IMR-90 (cell line): ENCODE results near the gene PSKH1. TPM values are rescaled to one million over a fixed set of nuclear protein-coding genes. Genes with fewer than 3 reads are reported as not detected.
"Not testable (repeated sequence)": the region's sequence is repeated elsewhere in the genome, so short reads cannot be mapped to it uniquely, and the experiment has no call there.

Experiments used
- ATAC-seq: fragments of 200-7000 bp; cut with Tn5 transposase; 2 replicates; pipeline ENCODE4 v1.9.1; 2020; ENCODE audit warnings: low read depth, mild to moderate bottlenecking, moderate library complexity
- BruUV-seq: library from RNA; stranded (reverse); fragments of 400-500 nt; replicated peaks from 2 replicates; lab custom pipeline; 2021; lab: Mats Ljungman, UMichigan
- CTCF ChIA-PET: fragments of 300-600 bp; formaldehyde crosslinking; extraction: SDS; loops from one replicate; lab custom pipeline; 2021; ENCODE audit warnings: antibody characterized with exemption; lab: Yijun Ruan, JAX
- POLR2A ChIA-PET: fragments of 300-600 bp; sonication (Branson Sonifier 250); formaldehyde crosslinking; loops from one replicate; lab custom pipeline; 2022; ENCODE audit warnings: antibody characterized with exemption; ENCODE audit not compliant: unreplicated experiment; lab: Charles Lee
- DNase-seq: peaks from one replicate; pipeline ENCODE4 v3.0.0; 2013
- H2AFZ ChIP-seq: replicated peaks from 2 replicates; pipeline ENCODE3; 2013; ENCODE audit warnings: low read length, mild to moderate bottlenecking; ENCODE audit not compliant: poor library complexity
- H2AK5ac ChIP-seq: 2 replicates; pipeline ENCODE4 v1.6.1; 2013; ENCODE audit warnings: low read depth, low read length, inconsistent platforms
- H2AK9ac ChIP-seq: replicated peaks from 2 replicates; pipeline ENCODE3; 2013; ENCODE audit warnings: mild to moderate bottlenecking, low read depth, low read length, moderate library complexity; ENCODE audit not compliant: poor library complexity
- H2BK120ac ChIP-seq: 2 replicates; pipeline ENCODE4 v1.6.1; 2013; ENCODE audit warnings: low read depth, low read length, inconsistent platforms
- H2BK15ac ChIP-seq: 3 replicates; pipeline ENCODE4 v1.6.1; 2013; ENCODE audit warnings: low read depth, low read length, inconsistent platforms
- H2BK20ac ChIP-seq: 2 replicates; pipeline ENCODE4 v1.6.1; 2013; ENCODE audit warnings: low read depth, mild to moderate bottlenecking, inconsistent platforms, low read length, moderate library complexity
- H2BK5ac ChIP-seq: 2 replicates; pipeline ENCODE4 v1.6.1; 2013; ENCODE audit warnings: mild to moderate bottlenecking, low read depth, low read length, inconsistent platforms; ENCODE audit not compliant: poor library complexity, severe bottlenecking
- H3K14ac ChIP-seq: replicated peaks from 2 replicates; pipeline ENCODE4 v1.6.1; 2013; ENCODE audit warnings: low read depth, low read length, inconsistent platforms
- H3K18ac ChIP-seq: 2 replicates; pipeline ENCODE4 v1.6.1; 2013; ENCODE audit warnings: low read depth, low read length, control low read depth
- H3K23ac ChIP-seq: 2 replicates; pipeline ENCODE4 v1.6.1; 2013; ENCODE audit warnings: low read depth, low read length, inconsistent platforms
- H3K27ac ChIP-seq: 2 replicates; pipeline ENCODE4 v1.5.1; 2013; ENCODE audit warnings: mild to moderate bottlenecking, control low read depth, low read length; ENCODE audit not compliant: insufficient read depth
- H3K27me3 ChIP-seq: 2 replicates; pipeline ENCODE4 v1.6.1; 2013; ENCODE audit warnings: low read length; ENCODE audit not compliant: control insufficient read depth, insufficient read depth
- H3K36me3 ChIP-seq: 2 replicates; pipeline ENCODE4 v1.6.1; 2013; ENCODE audit warnings: low read length, mixed read lengths; ENCODE audit not compliant: control insufficient read depth, insufficient read depth
- H3K4ac ChIP-seq: 2 replicates; pipeline ENCODE4 v1.6.1; 2013; ENCODE audit warnings: low read depth, low read length, inconsistent platforms
- H3K4me1 ChIP-seq: 2 replicates; pipeline ENCODE4 v1.6.1; 2013; ENCODE audit warnings: low read length, mixed read lengths; ENCODE audit not compliant: control insufficient read depth, insufficient read depth
- H3K4me2 ChIP-seq: 2 replicates; pipeline ENCODE4 v1.6.1; 2013; ENCODE audit warnings: low read depth, mild to moderate bottlenecking, control low read depth, low read length, moderate library complexity
- H3K4me3 ChIP-seq: 2 replicates; pipeline ENCODE4 v1.5.1; 2013; ENCODE audit warnings: low read depth, mild to moderate bottlenecking, control low read depth, low read length, moderate library complexity; ENCODE audit not compliant: insufficient read depth
- H3K56ac ChIP-seq: 2 replicates; pipeline ENCODE4 v1.6.1; 2013; ENCODE audit warnings: low read length, inconsistent platforms; ENCODE audit not compliant: insufficient read depth; ENCODE audit errors: extremely low read depth
- H3K79me1 ChIP-seq, 2 experiments: 2 replicates each; pipeline ENCODE4 v1.6.1; 2013; ENCODE audit warnings: low read length in 2 of 2, inconsistent platforms in 1 of 2, low read depth in 1 of 2
- H3K9ac ChIP-seq: 2 replicates; pipeline ENCODE4 v1.6.1; 2013; ENCODE audit warnings: low read depth, low read length, control low read depth
- H3K9me1 ChIP-seq: 2 replicates; pipeline ENCODE4 v1.6.1; 2013; ENCODE audit warnings: low read length, inconsistent platforms; ENCODE audit not compliant: insufficient read depth
- H3K9me3 ChIP-seq: 2 replicates; pipeline ENCODE4 v1.6.1; 2013; ENCODE audit warnings: low read length; ENCODE audit not compliant: control insufficient read depth, insufficient read depth
- H4K20me1 ChIP-seq: 2 replicates; pipeline ENCODE4 v1.6.1; 2013; ENCODE audit warnings: low read length, inconsistent platforms; ENCODE audit not compliant: insufficient read depth
- H4K5ac ChIP-seq: 2 replicates; pipeline ENCODE4 v1.6.1; 2013; ENCODE audit warnings: mild to moderate bottlenecking, low read depth, low read length, control low read depth
- H4K8ac ChIP-seq, 2 experiments: 2 replicates each; pipeline ENCODE4 v1.6.1; 2013; ENCODE audit warnings: low read depth in 2 of 2, low read length in 2 of 2, control low read depth in 1 of 2, inconsistent platforms in 1 of 2
- H4K91ac ChIP-seq: 2 replicates; pipeline ENCODE4 v1.6.1; 2013; ENCODE audit warnings: low read depth, low read length, inconsistent platforms; ENCODE audit not compliant: insufficient read depth
- WGBS, 2 experiments: methylation state at CpG; one replicate each; pipeline versions ENCODE4 v1.1.5 to v1.1.7; 2013; ENCODE audit warnings: missing lambda C conversion rate in 2 of 2; ENCODE audit not compliant: insufficient read length in 1 of 2; ENCODE audit errors: extremely low coverage in 2 of 2; 5-methylcytosine and 5-hydroxymethylcytosine counted together
- dilution Hi-C: fragments of 300-500 bp; cut with HindIII; formaldehyde crosslinking; loops from one replicate; pipeline ENCODE4 v1.14.3; 2018; ENCODE audit warnings: low sequenced_read_pairs; ENCODE audit not compliant: unreplicated experiment
- in situ Hi-C: fragments of 300-500 bp; cut with MboI; formaldehyde crosslinking; loops from 3 replicates; pipeline ENCODE4 v1.14.3; 2019; ENCODE audit warnings: low sequenced_read_pairs, inconsistent platforms, mixed read lengths
- intact Hi-C: fragments of 100-400 bp; cut with micrococcal nuclease; formaldehyde crosslinking; loops from 2 replicates; pipeline ENCODE4 v1.10.0; 2022
- polyA plus RNA-seq, 3 experiments: library from polyadenylated mRNA; depleted of rRNA; stranded (reverse); fragments of >200 nt; gene quantifications; 2 replicates each; pipeline ENCODE4 v1.2.3, GENCODE V29; 2012; ENCODE audit warnings: low replicate concordance in 1 of 3
- total RNA-seq: library from RNA; depleted of rRNA; stranded (reverse); fragments of >200 nt; gene quantifications from 2 replicates; pipeline ENCODE4 v1.2.3, GENCODE V29; 2012

Gene PSKH1
- total and polyA plus RNA-seq, 2 of the 4 experiments (the other 2 are of a cell fraction): 11.5 to 26.7 TPM

- H2BK5ac ChIP-seq, H2AK5ac ChIP-seq, dilution Hi-C loops, BruUV-seq, H3K23ac ChIP-seq, CTCF ChIA-PET, H2BK20ac ChIP-seq, H3K9ac ChIP-seq, ATAC-seq, H3K4ac ChIP-seq, H3K27ac ChIP-seq, H3K56ac ChIP-seq, intact Hi-C loops, H2BK120ac ChIP-seq, H4K91ac ChIP-seq, H4K8ac ChIP-seq, H3K27me3 ChIP-seq, H2AK9ac ChIP-seq, H3K18ac ChIP-seq, H3K4me3 ChIP-seq, in situ Hi-C loops, H2AFZ ChIP-seq, H3K14ac ChIP-seq, DNase-seq, H3K9me3 ChIP-seq, POLR2A ChIA-PET, H2BK15ac ChIP-seq, H3K4me2 ChIP-seq, H4K5ac ChIP-seq: not testable (repeated sequence)
- peaks cover 18 to 62% of the 10 kb centered on the region in 2 experiments for H3K79me1 ChIP-seq
- H4K20me1 ChIP-seq: peaks cover 51% of the 10 kb centered on the region
- H3K4me1 ChIP-seq: peaks cover 23% of the 10 kb centered on the region
- no CpG with 5 or more reads among the region's 2 CpGs for WGBS, 2 experiments
- H3K36me3 ChIP-seq: peaks cover 18% of the 10 kb centered on the region
- H3K9me1 ChIP-seq: peaks cover 32% of the 10 kb centered on the region
Measured at GRCh38 chr16:67915496-67915769, 22.4 kb downstream of the PSKH1 start.
